ENCODE measurements around the gene RPAP3. TPM values are rescaled to one million over a fixed set of nuclear protein-coding genes. Genes with fewer than 3 reads are reported as not detected.

Gene RPAP3
- total RNA-seq, 1 experiment from 2014 or later = 22.5 TPM

GRCh38 chr12:47753021-47754001 is 47.5 kb upstream of the RPAP3 start:
- H3K9me3 Mint-ChIP-seq (ENCODE audit: unreplicated experiment) = no peaks in the 10 kb centered on the region
- BruUV-seq (replicated peaks) = TSS peak; percentile 50
- TF ChIP-seq CTCF (IDR thresholded peaks at IDR 0.05; ENCODE audit: unreplicated experiment) = no peak
- peak overlapping the region; percentile 89 for H3K27ac Mint-ChIP-seq (ENCODE audit: low read depth, unreplicated experiment)
- H3K36me3 Mint-ChIP-seq (ENCODE audit: insufficient read depth, unreplicated experiment) = peaks cover 6% of the 10 kb centered on the region
- peak overlapping the region; percentile 35 for H3K4me3 Mint-ChIP-seq (ENCODE audit: unreplicated experiment)
- intact Hi-C loops (cut with micrococcal nuclease) = no loop called here
- peak; percentile 76 for DNase-seq (ENCODE audit: unreplicated experiment)
- peaks cover 32% of the 10 kb centered on the region for H3K4me1 Mint-ChIP-seq (ENCODE audit: insufficient read depth, unreplicated experiment)
- POLR2A ChIA-PET = interaction anchor here (0.6 to 4.6 kb wide), 10 partner anchors 10 to 1097 kb away, joined by 3 to 22 read pairs (median 4); partner anchors contain the start of gene SLC48A1
- CTCF ChIA-PET = interaction anchor here (0.6 to 14.4 kb wide), 7 partner anchors 10 to 86 kb away, joined by 3 to 262 read pairs (median 5); partner anchors contain the start of gene SLC48A1
- H3K27me3 Mint-ChIP-seq (ENCODE audit: insufficient read depth, unreplicated experiment) = no peaks in the 10 kb centered on the region

DNA sequence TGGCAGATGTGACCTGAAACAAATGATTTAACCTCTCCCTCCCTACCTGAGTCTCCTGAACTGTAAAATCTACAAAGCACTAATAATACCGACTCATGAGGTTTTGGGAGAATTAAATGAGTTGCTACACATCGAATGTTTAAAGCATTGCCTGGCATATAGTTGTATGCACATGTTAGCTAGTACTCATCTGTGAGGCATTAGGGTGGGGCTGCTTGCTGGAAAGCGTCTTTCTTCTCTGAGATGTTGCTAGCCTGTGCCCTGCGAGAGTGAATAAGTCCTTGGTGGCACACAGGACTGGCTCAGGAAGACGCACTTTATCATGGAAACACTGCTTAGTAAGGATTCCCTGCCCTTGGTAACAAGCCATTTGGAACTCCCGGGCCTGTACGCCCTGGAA is 46.7 kb upstream of the RPAP3 start:
- Mint-ChIP-seq H3K9me3 (ENCODE audit: unreplicated experiment) (no peaks in the 10 kb centered on the region), H3K27ac (ENCODE audit: low read depth, unreplicated experiment) (peak overlapping the region; percentile 89), H3K4me1 (ENCODE audit: insufficient read depth, unreplicated experiment) (peaks cover 32% of the 10 kb centered on the region), H3K4me3 (ENCODE audit: unreplicated experiment) (peak overlapping the region; percentile 35), H3K27me3 (ENCODE audit: insufficient read depth, unreplicated experiment) (no peaks in the 10 kb centered on the region), H3K36me3 (ENCODE audit: insufficient read depth, unreplicated experiment) (peaks cover 6% of the 10 kb centered on the region)
- POLR2A ChIA-PET = interaction anchor here (1.1 to 4.6 kb wide), 5 partner anchors 11 to 68 kb away, joined by 3 to 19 read pairs (median 12); partner anchors contain the start of gene SLC48A1
- no TSS peak for BruUV-seq (replicated peaks)
- intact Hi-C loops (cut with micrococcal nuclease) = no loop called here
- DNase-seq (ENCODE audit: unreplicated experiment) = peak; percentile 73
- CTCF ChIA-PET = interaction anchor here (0.7 to 14.4 kb wide), 5 partner anchors 10 to 89 kb away, joined by 3 to 262 read pairs (median 4); partner anchors contain the start of gene SLC48A1
- no peak for TF ChIP-seq CTCF (IDR thresholded peaks at IDR 0.05; ENCODE audit: unreplicated experiment)

GRCh38 chr12:47752121-47752520 is 46.3 kb upstream of the RPAP3 start:
- no peak for TF ChIP-seq CTCF (IDR thresholded peaks at IDR 0.05; ENCODE audit: unreplicated experiment)
- Mint-ChIP-seq H3K36me3 (ENCODE audit: insufficient read depth, unreplicated experiment) (peaks cover 6% of the 10 kb centered on the region), H3K27me3 (ENCODE audit: insufficient read depth, unreplicated experiment) (no peaks in the 10 kb centered on the region), H3K9me3 (ENCODE audit: unreplicated experiment) (no peaks in the 10 kb centered on the region), H3K4me3 (ENCODE audit: unreplicated experiment) (no peak overlapping the region), H3K27ac (ENCODE audit: low read depth, unreplicated experiment) (peak overlapping the region; percentile 89), H3K4me1 (ENCODE audit: insufficient read depth, unreplicated experiment) (peaks cover 32% of the 10 kb centered on the region)
- DNase-seq (ENCODE audit: unreplicated experiment) = no peak
- ChIA-PET CTCF (interaction anchor here (0.6 to 14.4 kb wide), 8 partner anchors 10 to 345 kb away, joined by 3 to 262 read pairs (median 4); partner anchors contain the start of gene SLC48A1), POLR2A (interaction anchor here (1.1 to 4.6 kb wide), 5 partner anchors 11 to 69 kb away, joined by 3 to 19 read pairs (median 12); partner anchors contain the start of gene SLC48A1)
- intact Hi-C loops (cut with micrococcal nuclease) = no loop called here
- BruUV-seq (replicated peaks) = no TSS peak

- TF ChIP-seq CTCF (IDR thresholded peaks at IDR 0.05; ENCODE audit: unreplicated experiment) = no peak
Measured at GRCh38 chr12:47751561-47751960, 45.7 kb upstream of the RPAP3 start.

More at GRCh38 chr12:47751561-47751960, 45.7 kb upstream of the RPAP3 start:
- ChIA-PET POLR2A (interaction anchor here (0.6 to 4.6 kb wide), 4 partner anchors 9 to 1514 kb away, joined by 3 to 19 read pairs (median 8); partner anchors contain the start of gene SLC48A1), CTCF (interaction anchor here (0.6 to 14.4 kb wide), 9 partner anchors 9 to 346 kb away, joined by 3 to 262 read pairs (median 4); partner anchors contain the start of gene SLC48A1)
- H3K4me3 Mint-ChIP-seq (ENCODE audit: unreplicated experiment) = no peak overlapping the region
- peak overlapping the region; percentile 89 for H3K27ac Mint-ChIP-seq (ENCODE audit: low read depth, unreplicated experiment)
- intact Hi-C loops (cut with micrococcal nuclease) = no loop called here
- no peaks in the 10 kb centered on the region for H3K27me3 Mint-ChIP-seq (ENCODE audit: insufficient read depth, unreplicated experiment)
- no TSS peak for BruUV-seq (replicated peaks)
- H3K36me3 Mint-ChIP-seq (ENCODE audit: insufficient read depth, unreplicated experiment) = peaks cover 6% of the 10 kb centered on the region
- H3K4me1 Mint-ChIP-seq (ENCODE audit: insufficient read depth, unreplicated experiment) = peaks cover 32% of the 10 kb centered on the region
- H3K9me3 Mint-ChIP-seq (ENCODE audit: unreplicated experiment) = no peaks in the 10 kb centered on the region
- DNase-seq (ENCODE audit: unreplicated experiment) = no peak
